Central memory CD8-positive, alpha-beta T cell (primary cell): ENCODE measurements around the gene DRG2.

ENCODE experiments used
- ATAC-seq: fragments of 150-1000 bp; cut with Tn5 transposase; replicated peaks from 2 replicates; pipeline ENCODE4 v1.10.0; 2022; ENCODE audit warnings: mild to moderate bottlenecking, moderate FRiP score, moderate number of reproducible peaks; ENCODE audit not compliant: poor library complexity, severe bottlenecking; ENCODE audit errors: extremely low read depth
- DNase-seq, 2 donors: peaks; one replicate each; pipeline ENCODE4 v3.0.0; 2021; ENCODE audit warnings: low spot score in 2 of 2
- H3K27ac Mint-ChIP-seq: one replicate; pipeline ENCODE4 v1.8.0; 2022; ENCODE audit warnings: low read depth, mild to moderate bottlenecking, moderate library complexity, mixed read lengths
- H3K27me3 Mint-ChIP-seq: one replicate; pipeline ENCODE4 v1.8.0; 2022; ENCODE audit warnings: mixed read lengths
- H3K36me3 Mint-ChIP-seq: one replicate; pipeline ENCODE4 v1.8.0; 2022; ENCODE audit warnings: mild to moderate bottlenecking, moderate library complexity, mixed read lengths; ENCODE audit not compliant: insufficient read depth
- H3K4me1 Mint-ChIP-seq: one replicate; pipeline ENCODE4 v1.8.0; 2022; ENCODE audit warnings: mixed read lengths
- H3K4me3 Mint-ChIP-seq: one replicate; pipeline ENCODE4 v1.8.0; 2022; ENCODE audit warnings: mild to moderate bottlenecking, moderate library complexity, mixed read lengths
- H3K9me3 Mint-ChIP-seq: one replicate; pipeline ENCODE4 v1.8.0; 2022; ENCODE audit warnings: mixed read lengths

The DRG2 gene

GRCh38 chr17:18056214-18056613, 31.5 kb upstream of the DRG2 start:
- DNase-seq, result no peak
- Mint-ChIP-seq H3K4me3 (no peak overlapping the region), H3K27ac (no peak overlapping the region), H3K9me3 (no peaks in the 10 kb centered on the region), H3K4me1 (peaks cover 7% of the 10 kb centered on the region), H3K36me3 (peaks cover 29% of the 10 kb centered on the region), H3K27me3 (no peaks in the 10 kb centered on the region)
- no peak for ATAC-seq

DNA sequence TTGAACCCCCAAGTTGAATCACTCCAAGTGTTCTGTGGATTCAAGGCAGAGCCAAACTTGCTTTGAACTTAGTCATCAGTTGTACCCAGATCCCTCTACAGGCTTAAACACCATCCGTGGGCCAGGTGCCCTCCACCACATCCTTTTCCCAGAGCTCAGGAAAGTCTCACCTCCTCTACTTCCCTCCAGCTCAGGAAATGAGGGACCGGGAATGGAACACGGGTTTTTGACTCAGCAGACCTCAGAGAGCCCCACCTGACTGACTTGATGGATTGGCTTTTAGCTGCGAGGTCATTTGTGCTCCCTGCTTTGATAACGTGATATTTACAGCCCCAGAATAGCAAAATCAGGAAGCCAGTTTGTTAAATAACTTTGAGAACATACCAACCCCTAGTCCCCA, 28.5 kb upstream of the DRG2 start:
- Mint-ChIP-seq H3K9me3 (no peaks in the 10 kb centered on the region), H3K27ac (no peak overlapping the region), H3K4me1 (peaks cover 7% of the 10 kb centered on the region), H3K4me3 (no peak overlapping the region), H3K27me3 (no peaks in the 10 kb centered on the region), H3K36me3 (peaks cover 27% of the 10 kb centered on the region)
- DNase-seq, result no peak
- no peak for ATAC-seq

GRCh38 chr17:18064053-18064452, 23.7 kb upstream of the DRG2 start:
- Mint-ChIP-seq H3K4me1 (no peaks in the 10 kb centered on the region), H3K4me3 (no peak overlapping the region)
- ATAC-seq, result no peak

GRCh38 chr17:18065546-18065945, 22.2 kb upstream of the DRG2 start:
- ATAC-seq (no peak), DNase-seq (no peak)
- no peak overlapping the region for H3K4me3 Mint-ChIP-seq
- H3K9me3 Mint-ChIP-seq, result no peaks in the 10 kb centered on the region
- H3K36me3 Mint-ChIP-seq, result peaks cover 18% of the 10 kb centered on the region
- H3K27ac Mint-ChIP-seq, result no peak overlapping the region
- H3K4me1 Mint-ChIP-seq, result no peaks in the 10 kb centered on the region
- H3K27me3 Mint-ChIP-seq, result no peaks in the 10 kb centered on the region

More at GRCh38 chr17:18064053-18064452, 23.7 kb upstream of the DRG2 start:
- peaks cover 24% of the 10 kb centered on the region for H3K36me3 Mint-ChIP-seq
- no peak for DNase-seq
- H3K27me3 Mint-ChIP-seq, result no peaks in the 10 kb centered on the region
- no peak overlapping the region for H3K27ac Mint-ChIP-seq
- no peaks in the 10 kb centered on the region for H3K9me3 Mint-ChIP-seq

- no peak for DNase-seq
- Mint-ChIP-seq H3K27ac (no peak overlapping the region), H3K27me3 (no peaks in the 10 kb centered on the region), H3K4me1 (peaks cover 6% of the 10 kb centered on the region), H3K36me3 (peaks cover 15% of the 10 kb centered on the region), H3K4me3 (no peak overlapping the region), H3K9me3 (no peaks in the 10 kb centered on the region)
- ATAC-seq, result no peak
Observed at GRCh38 chr17:18066866-18067265, 20.9 kb upstream of the DRG2 start.

DNA sequence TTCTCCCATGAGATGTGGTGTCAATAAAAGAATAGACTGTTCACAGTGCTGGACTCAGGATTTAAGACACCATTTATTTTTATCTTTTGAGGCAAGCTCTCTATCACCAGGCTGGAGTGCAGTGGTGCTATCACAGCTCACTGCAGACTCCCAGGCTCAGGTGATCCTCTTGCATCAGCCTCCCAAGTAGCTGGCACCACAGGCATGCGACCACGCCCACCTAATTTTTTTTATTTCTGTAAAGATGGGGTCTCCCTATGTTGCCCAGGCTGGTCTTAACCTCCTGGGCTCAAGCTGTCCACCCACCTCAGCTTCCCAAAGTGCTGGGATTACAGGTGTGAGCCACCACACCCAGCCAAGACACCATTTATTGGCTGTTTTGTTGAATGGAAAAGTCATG, 18.6 kb upstream of the DRG2 start:
- DNase-seq (no peak), ATAC-seq (no peak)
- no peak overlapping the region for H3K27ac Mint-ChIP-seq
- no peaks in the 10 kb centered on the region for H3K9me3 Mint-ChIP-seq
- H3K36me3 Mint-ChIP-seq, result peaks cover 15% of the 10 kb centered on the region
- H3K4me1 Mint-ChIP-seq, result peaks cover 7% of the 10 kb centered on the region
- H3K27me3 Mint-ChIP-seq, result no peaks in the 10 kb centered on the region
- H3K4me3 Mint-ChIP-seq, result no peak overlapping the region

GRCh38 chr17:18070861-18071340, 16.8 kb upstream of the DRG2 start:
- H3K27me3 Mint-ChIP-seq, result peaks cover 14% of the 10 kb centered on the region
- no peak overlapping the region for H3K27ac Mint-ChIP-seq
- H3K4me1 Mint-ChIP-seq, result peaks cover 7% of the 10 kb centered on the region
- H3K4me3 Mint-ChIP-seq, result no peak overlapping the region
- DNase-seq, result no peak
- ATAC-seq, result no peak
- no peaks in the 10 kb centered on the region for H3K9me3 Mint-ChIP-seq
- H3K36me3 Mint-ChIP-seq, result peaks cover 4% of the 10 kb centered on the region

DNA sequence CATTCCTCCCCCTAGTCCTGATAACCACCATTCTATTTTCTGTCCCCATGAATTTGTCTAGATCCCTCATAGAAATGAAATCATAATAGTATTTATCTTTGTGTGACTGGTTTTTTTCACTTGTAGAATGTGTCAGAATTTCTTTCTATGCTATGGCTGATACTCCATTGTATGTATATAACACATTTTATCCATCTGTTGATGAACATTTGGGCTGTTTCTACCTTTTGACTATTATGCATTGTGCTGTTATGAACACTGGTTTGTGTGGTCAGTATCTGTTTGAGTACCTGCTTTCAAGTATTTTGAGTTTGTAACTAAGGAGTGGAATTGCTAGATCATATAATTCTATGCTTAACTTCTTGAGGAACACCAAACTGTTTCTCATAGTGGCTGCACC, 16.0 kb upstream of the DRG2 start:
- no peak overlapping the region for H3K27ac Mint-ChIP-seq
- peaks cover 7% of the 10 kb centered on the region for H3K4me1 Mint-ChIP-seq
- H3K27me3 Mint-ChIP-seq, result peaks cover 23% of the 10 kb centered on the region
- H3K9me3 Mint-ChIP-seq, result no peaks in the 10 kb centered on the region
- DNase-seq, result no peak
- no peaks in the 10 kb centered on the region for H3K36me3 Mint-ChIP-seq
- H3K4me3 Mint-ChIP-seq, result no peak overlapping the region
- no peak for ATAC-seq

DNA sequence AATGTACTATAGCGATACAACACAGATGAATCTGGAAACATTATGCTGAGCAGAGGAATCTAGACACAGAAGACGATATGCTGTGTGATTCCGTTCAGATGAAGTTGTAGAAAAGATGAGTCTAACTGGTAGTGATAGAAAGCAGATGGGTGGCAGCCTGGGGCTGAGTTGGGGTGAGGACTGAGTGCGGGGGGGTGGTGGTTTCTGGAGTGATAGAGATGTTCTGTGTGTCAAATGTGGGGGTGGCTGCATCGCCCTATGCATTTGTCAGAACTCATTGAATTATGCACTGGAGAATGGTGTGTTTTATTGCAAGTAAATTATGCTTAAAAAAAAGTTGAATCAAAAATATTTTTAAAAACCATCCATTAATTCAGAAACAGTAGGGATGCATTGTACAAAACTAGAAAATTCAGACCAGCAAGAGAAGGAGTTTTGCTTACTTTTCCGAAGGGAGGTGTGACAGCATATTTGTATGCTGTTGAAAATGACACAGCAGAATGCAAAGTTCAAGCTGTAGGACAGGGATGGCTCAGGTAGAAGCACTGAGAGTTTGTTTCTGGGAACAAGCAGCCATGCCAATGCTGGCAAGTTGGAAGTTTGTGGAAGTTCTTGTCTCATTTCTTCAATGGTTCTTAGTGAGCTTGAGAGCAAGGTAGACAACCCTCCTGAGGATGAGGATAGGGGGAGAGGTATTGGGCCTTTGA, 13.0 kb upstream of the DRG2 start:
- Mint-ChIP-seq H3K4me1 (peaks cover 7% of the 10 kb centered on the region), H3K4me3 (no peak overlapping the region), H3K9me3 (no peaks in the 10 kb centered on the region), H3K27ac (no peak overlapping the region), H3K27me3 (peaks cover 39% of the 10 kb centered on the region), H3K36me3 (no peaks in the 10 kb centered on the region)
- DNase-seq (no peak), ATAC-seq (no peak)

DNA sequence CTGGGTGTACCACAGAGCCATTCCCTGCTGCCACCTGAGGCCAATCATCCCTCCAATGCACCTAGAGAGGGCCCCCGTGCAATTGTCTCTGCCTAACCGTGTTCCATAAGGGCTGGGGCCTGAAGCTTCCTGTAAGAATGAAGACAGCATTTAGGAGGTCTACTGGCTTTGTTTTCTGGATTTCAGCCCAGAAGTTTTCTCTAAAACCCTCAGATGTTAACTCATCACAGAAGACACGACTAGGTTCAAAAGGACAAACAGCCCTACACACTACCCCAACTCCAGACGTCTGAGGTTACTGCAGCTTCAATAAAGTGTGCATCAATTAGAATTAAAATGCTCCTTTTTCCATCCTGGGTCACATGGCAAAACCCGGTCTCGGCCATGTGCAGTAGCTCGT, 10.8 kb upstream of the DRG2 start:
- Mint-ChIP-seq H3K36me3 (no peaks in the 10 kb centered on the region), H3K27ac (no peak overlapping the region), H3K27me3 (peaks cover 53% of the 10 kb centered on the region), H3K4me1 (no peaks in the 10 kb centered on the region), H3K9me3 (no peaks in the 10 kb centered on the region), H3K4me3 (no peak overlapping the region)
- no peak for DNase-seq
- no peak for ATAC-seq

DNA sequence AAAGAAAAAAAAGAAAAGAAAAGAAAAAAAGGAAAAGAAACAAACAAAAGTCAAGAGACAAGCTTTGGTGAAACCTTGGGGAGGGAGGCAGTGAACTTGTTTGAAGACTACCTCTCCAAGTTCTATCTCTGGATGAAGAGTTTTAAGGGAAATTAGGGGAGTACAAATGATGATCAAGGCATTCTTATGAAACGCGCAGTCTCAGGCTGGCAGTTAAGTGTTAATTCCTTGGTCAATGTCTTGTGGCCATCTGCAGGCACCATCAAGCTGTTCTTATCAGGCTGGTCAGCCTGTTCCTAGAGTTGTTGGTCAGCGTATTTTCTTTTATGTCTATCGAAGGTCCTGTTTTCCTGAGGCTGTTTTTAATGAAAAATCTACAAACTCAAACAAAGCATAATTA, 8.2 kb upstream of the DRG2 start:
- Mint-ChIP-seq H3K27ac (no peak overlapping the region), H3K9me3 (no peaks in the 10 kb centered on the region), H3K4me3 (no peak overlapping the region), H3K27me3 (peaks cover 52% of the 10 kb centered on the region), H3K36me3 (no peaks in the 10 kb centered on the region), H3K4me1 (no peaks in the 10 kb centered on the region)
- DNase-seq (no peak), ATAC-seq (no peak)

GRCh38 chr17:18084256-18084655, 3.5 kb upstream of the DRG2 start:
- no peak for DNase-seq
- no peak overlapping the region for H3K4me3 Mint-ChIP-seq
- H3K27ac Mint-ChIP-seq, result no peak overlapping the region
- H3K27me3 Mint-ChIP-seq, result peaks cover 19% of the 10 kb centered on the region
- H3K9me3 Mint-ChIP-seq, result no peaks in the 10 kb centered on the region
- ATAC-seq, result no peak
- peaks cover 19% of the 10 kb centered on the region for H3K4me1 Mint-ChIP-seq
- peaks cover 8% of the 10 kb centered on the region for H3K36me3 Mint-ChIP-seq

GRCh38 chr17:18089613-18090012, 1.9 kb downstream of the DRG2 start:
- Mint-ChIP-seq H3K36me3 (peaks cover 29% of the 10 kb centered on the region), H3K4me3 (peak overlapping the region; percentile 96), H3K4me1 (peaks cover 37% of the 10 kb centered on the region), H3K9me3 (no peaks in the 10 kb centered on the region), H3K27ac (peak overlapping the region; percentile 99), H3K27me3 (no peaks in the 10 kb centered on the region)
- DNase-seq (no peak), ATAC-seq (no peak)
